HepG2 (cell line): Measurements from ENCODE around the gene RTBDN. TPM values are rescaled to one million over a fixed set of nuclear protein-coding genes. Genes with fewer than 3 reads are reported as not detected.

Experiments
- BRCA1 ChIP-seq: sonication (generic); formaldehyde crosslinking; IDR thresholded peaks from 2 replicates; pipeline ENCODE4 v1.4.0; 2020; ENCODE audit warnings: missing genetic modification reagents
- CBX5 ChIP-seq: sonication (generic); formaldehyde crosslinking; IDR thresholded peaks from 2 replicates; pipeline ENCODE4 v1.4.0; 2020; ENCODE audit warnings: missing genetic modification reagents, borderline replicate concordance
- CENPX ChIP-seq: sonication (generic); formaldehyde crosslinking; IDR thresholded peaks from 2 replicates; pipeline ENCODE4 v1.9.0; 2021; ENCODE audit warnings: mild to moderate bottlenecking, missing genetic modification reagents, moderate library complexity
- EEA1 ChIP-seq: sonication (generic); formaldehyde crosslinking; IDR thresholded peaks from 2 replicates; pipeline ENCODE4 v1.5.1; 2020; ENCODE audit warnings: mild to moderate bottlenecking, missing genetic modification reagents, borderline replicate concordance
- EZH2 ChIP-seq: conservative IDR thresholded peaks from 2 replicates; pipeline ENCODE4 v1.6.1; 2012; ENCODE audit warnings: mild to moderate bottlenecking, low read depth, low read length, moderate library complexity
- FOXA1 ChIP-seq, 2 experiments: fragments of 450-650 bp in 1 of 2; sonication (generic) in 1 of 2; formaldehyde crosslinking in 1 of 2; IDR thresholded peaks; 2 replicates each; pipeline versions ENCODE4 v1.4.0 to v1.6.1; 2016 to 2020; ENCODE audit warnings: missing genetic modification reagents in 1 of 2
- FOXA3 ChIP-seq: IDR thresholded peaks from 2 replicates; pipeline ENCODE4 v1.6.1; 2016; ENCODE audit warnings: missing genetic modification reagents, missing compliant biosample characterization
- GATAD1 ChIP-seq: IDR thresholded peaks from 2 replicates; pipeline ENCODE4 v1.6.1; 2016; ENCODE audit warnings: missing genetic modification reagents, missing compliant biosample characterization
- HMG20B ChIP-seq: conservative IDR thresholded peaks from 2 replicates; pipeline ENCODE4 v1.6.1; 2016; ENCODE audit warnings: missing genetic modification reagents, missing compliant biosample characterization
- ISL2 ChIP-seq: sonication (generic); formaldehyde crosslinking; IDR thresholded peaks from 2 replicates; pipeline ENCODE4 v1.5.0; 2020; ENCODE audit warnings: missing genetic modification reagents
- ONECUT2 ChIP-seq: sonication (generic); formaldehyde crosslinking; IDR thresholded peaks from 2 replicates; pipeline ENCODE4 v1.4.0; 2020; ENCODE audit warnings: missing genetic modification reagents
- RFXAP ChIP-seq: sonication (generic); formaldehyde crosslinking; IDR thresholded peaks from 2 replicates; pipeline ENCODE4 v1.4.0; 2020; ENCODE audit warnings: missing genetic modification reagents, borderline replicate concordance
- SMC3 ChIP-seq: IDR thresholded peaks from 2 replicates; pipeline ENCODE4 v1.6.1; 2011; ENCODE audit warnings: low read length, improper control_type of control experiment
- SRF ChIP-seq: IDR thresholded peaks from 2 replicates; pipeline ENCODE4 v1.6.1; 2011; ENCODE audit warnings: mild to moderate bottlenecking, low read depth, low read length, moderate library complexity
- TBL1XR1 ChIP-seq: fragments of 150-350 bp; IDR thresholded peaks from 2 replicates; pipeline ENCODE4 v1.6.1; 2014; ENCODE audit warnings: borderline replicate concordance, low read length; ENCODE audit not compliant: partially characterized antibody
- TBP ChIP-seq: sonication (generic); formaldehyde crosslinking; IDR thresholded peaks from 2 replicates; pipeline ENCODE4 v1.5.0; 2020; ENCODE audit warnings: missing genetic modification reagents
- TOPORS ChIP-seq: sonication (generic); formaldehyde crosslinking; IDR thresholded peaks from 2 replicates; pipeline ENCODE4 v1.8.0; 2023; ENCODE audit warnings: mild to moderate bottlenecking, missing genetic modification reagents
- ZFP62 ChIP-seq: sonication (generic); formaldehyde crosslinking; IDR thresholded peaks from 2 replicates; pipeline ENCODE4 v1.4.0; 2020; ENCODE audit warnings: missing genetic modification reagents
- ZFP90 ChIP-seq: sonication (generic); formaldehyde crosslinking; IDR thresholded peaks from 2 replicates; pipeline ENCODE4 v1.8.0; 2022; ENCODE audit warnings: missing genetic modification reagents, mild to moderate bottlenecking, inconsistent platforms, borderline replicate concordance
- ZNF143 ChIP-seq: sonication (generic); formaldehyde crosslinking; IDR thresholded peaks from 2 replicates; pipeline ENCODE4 v1.4.0; 2020; ENCODE audit warnings: missing genetic modification reagents
- ZNF263 ChIP-seq: sonication (generic); formaldehyde crosslinking; IDR thresholded peaks from 2 replicates; pipeline ENCODE4 v1.4.0; 2020; ENCODE audit warnings: missing genetic modification reagents
- ZNF501 ChIP-seq: sonication (generic); formaldehyde crosslinking; IDR thresholded peaks from 2 replicates; pipeline ENCODE4 v1.5.1; 2020; ENCODE audit warnings: mild to moderate bottlenecking, moderate library complexity, missing genetic modification reagents
- ZNF644 ChIP-seq: IDR thresholded peaks from 2 replicates; pipeline ENCODE4 v1.6.1; 2016; ENCODE audit warnings: low read depth
- ZNF672 ChIP-seq: sonication (generic); formaldehyde crosslinking; IDR thresholded peaks from 2 replicates; pipeline ENCODE4 v1.8.1; 2022; ENCODE audit warnings: missing genetic modification reagents
- ZNF674 ChIP-seq: sonication (generic); formaldehyde crosslinking; IDR thresholded peaks from 2 replicates; pipeline ENCODE4 v1.5.0; 2020; ENCODE audit warnings: low read depth, mild to moderate bottlenecking, missing genetic modification reagents
- ZNF747 ChIP-seq: sonication (generic); formaldehyde crosslinking; IDR thresholded peaks from 2 replicates; pipeline ENCODE4 v1.8.1; 2023; ENCODE audit warnings: missing genetic modification reagents, mild to moderate bottlenecking, borderline replicate concordance
- ZNF772 ChIP-seq: sonication (generic); formaldehyde crosslinking; IDR thresholded peaks from 2 replicates; pipeline ENCODE4 v1.5.0; 2020; ENCODE audit warnings: mild to moderate bottlenecking, missing genetic modification reagents
- ZNF775 ChIP-seq: sonication (generic); formaldehyde crosslinking; IDR thresholded peaks from 2 replicates; pipeline ENCODE4 v1.4.0; 2020; ENCODE audit warnings: missing genetic modification reagents, mild to moderate bottlenecking, moderate library complexity, borderline replicate concordance
- polyA plus RNA-seq, 8 experiments: library from polyadenylated mRNA; depleted of rRNA in 3 of 8; stranded (reverse) in 7 of 8; unstranded in 1 of 8; fragments of >200 nt; fragmentation: Illumina TruSeq in 4 of 8; extraction: Trizol in 4 of 8; gene quantifications; 2 replicates each; pipeline versions ENCODE4 v1.2.1 to v1.2.3, GENCODE V29; 2011 to 2016; ENCODE audit warnings: low read depth in 4 of 8, missing spikeins in 1 of 8, mixed read lengths in 1 of 8; ENCODE audit not compliant: insufficient read depth in 1 of 8
- total RNA-seq, 5 experiments: library from RNA; depleted of rRNA; stranded (reverse); fragments of >200 nt; fragmentation: Illumina TruSeq; extraction: Trizol; gene quantifications; 2 replicates each; pipeline ENCODE4 v1.2.3, GENCODE V29; 2016; ENCODE audit warnings: low read depth in 1 of 5
- TF ChIP-seq, protein P1 (sequence below): sonication (generic); formaldehyde crosslinking; IDR thresholded peaks from 2 replicates; pipeline ENCODE4 v1.5.0; 2020; ENCODE audit warnings: mild to moderate bottlenecking, missing genetic modification reagents, borderline replicate concordance

RTBDN gene
- total and polyA plus RNA-seq, 2 of the 13 experiments (the other 11 are each of a cell fraction or from before 2014, with no cell fraction given), result 0.27 to 0.48 TPM

DNA sequence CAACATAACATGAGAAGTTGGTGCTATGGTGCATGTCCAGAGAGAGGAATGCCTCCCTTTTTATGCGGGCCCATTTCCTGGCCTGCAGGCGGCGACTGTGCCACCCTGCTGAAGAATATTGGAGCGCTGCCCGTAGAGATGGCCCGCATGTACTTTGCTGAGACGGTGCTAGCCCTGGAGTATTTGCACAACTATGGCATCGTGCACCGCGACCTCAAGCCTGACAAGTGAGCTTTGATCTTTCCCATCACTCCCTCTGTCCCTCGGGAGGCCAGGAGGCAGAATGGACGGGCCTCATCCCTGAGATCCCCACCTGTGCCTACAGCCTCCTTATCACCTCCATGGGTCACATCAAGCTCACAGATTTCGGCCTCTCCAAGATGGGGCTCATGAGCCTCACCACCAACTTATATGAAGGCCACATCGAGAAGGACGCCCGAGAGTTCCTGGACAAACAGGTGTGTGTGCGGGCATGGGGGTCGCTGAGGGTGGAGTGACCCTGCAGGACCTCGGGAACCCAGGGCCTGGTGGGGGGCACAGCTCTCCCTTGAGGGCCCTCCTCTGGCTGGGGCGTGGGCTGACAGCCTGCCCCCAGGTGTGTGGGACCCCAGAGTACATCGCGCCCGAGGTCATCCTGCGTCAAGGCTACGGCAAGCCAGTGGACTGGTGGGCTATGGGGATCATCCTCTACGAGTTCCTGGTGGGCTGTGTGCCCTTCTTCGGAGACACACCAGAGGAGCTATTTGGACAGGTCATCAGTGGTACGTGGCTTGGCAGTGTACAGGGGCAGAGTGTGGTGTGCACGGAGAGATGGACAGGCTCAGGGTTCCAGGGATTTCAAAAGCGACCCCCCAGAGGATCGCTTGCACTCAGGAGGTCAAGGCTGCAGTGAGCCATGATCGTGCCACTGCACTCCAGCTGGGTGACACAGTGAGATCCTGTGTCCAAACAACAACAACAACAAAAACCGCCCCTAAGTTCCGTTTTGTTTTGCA lies 30.6 kb upstream of the RTBDN start (continued):
- TF ChIP-seq HMG20B (CRISPR knock-in tag) (no peak), ZFP62 (no peak), TOPORS (no peak), ISL2 (CRISPR knock-in tag) (no peak), CENPX (CRISPR knock-in tag) (no peak), ZNF674 (CRISPR knock-in tag) (no peak), SRF (no peak), EEA1 (CRISPR knock-in tag) (no peak), ZNF644 (CRISPR knock-in tag) (no peak), ZNF775 (CRISPR knock-in tag) (no peak), ZNF143 (peak; percentile 82), RFXAP (peak; percentile 43; the same call in 1 of the 2 replicates), ZNF747 (no peak), GATAD1 (CRISPR knock-in tag) (peak; percentile 55; the same call in 1 of the 2 replicates), BRCA1 (CRISPR knock-in tag) (no peak), ONECUT2 (CRISPR knock-in tag) (no peak), TBP (CRISPR knock-in tag) (no peak), ZNF501 (CRISPR knock-in tag) (no peak), EZH2 (no peak), ZNF772 (no peak), ZNF263 (CRISPR knock-in tag) (no peak; the same call in 1 of the 2 replicates), CBX5 (CRISPR knock-in tag) (no peak; the same call in none of the 2 replicates), ZFP90 (no peak), ZNF672 (no peak), FOXA1 (IDR thresholded peaks at IDR 0.05) (no peak), FOXA1 (CRISPR knock-in tag; IDR thresholded peaks at IDR 0.05) (peak; percentile 42), FOXA3 (CRISPR knock-in tag) (peak; percentile 54; the same call in 1 of the 2 replicates), TBL1XR1 (no peak), SMC3 (peak; percentile 38; the same call in 1 of the 2 replicates)
- TF ChIP-seq, protein P1, sequence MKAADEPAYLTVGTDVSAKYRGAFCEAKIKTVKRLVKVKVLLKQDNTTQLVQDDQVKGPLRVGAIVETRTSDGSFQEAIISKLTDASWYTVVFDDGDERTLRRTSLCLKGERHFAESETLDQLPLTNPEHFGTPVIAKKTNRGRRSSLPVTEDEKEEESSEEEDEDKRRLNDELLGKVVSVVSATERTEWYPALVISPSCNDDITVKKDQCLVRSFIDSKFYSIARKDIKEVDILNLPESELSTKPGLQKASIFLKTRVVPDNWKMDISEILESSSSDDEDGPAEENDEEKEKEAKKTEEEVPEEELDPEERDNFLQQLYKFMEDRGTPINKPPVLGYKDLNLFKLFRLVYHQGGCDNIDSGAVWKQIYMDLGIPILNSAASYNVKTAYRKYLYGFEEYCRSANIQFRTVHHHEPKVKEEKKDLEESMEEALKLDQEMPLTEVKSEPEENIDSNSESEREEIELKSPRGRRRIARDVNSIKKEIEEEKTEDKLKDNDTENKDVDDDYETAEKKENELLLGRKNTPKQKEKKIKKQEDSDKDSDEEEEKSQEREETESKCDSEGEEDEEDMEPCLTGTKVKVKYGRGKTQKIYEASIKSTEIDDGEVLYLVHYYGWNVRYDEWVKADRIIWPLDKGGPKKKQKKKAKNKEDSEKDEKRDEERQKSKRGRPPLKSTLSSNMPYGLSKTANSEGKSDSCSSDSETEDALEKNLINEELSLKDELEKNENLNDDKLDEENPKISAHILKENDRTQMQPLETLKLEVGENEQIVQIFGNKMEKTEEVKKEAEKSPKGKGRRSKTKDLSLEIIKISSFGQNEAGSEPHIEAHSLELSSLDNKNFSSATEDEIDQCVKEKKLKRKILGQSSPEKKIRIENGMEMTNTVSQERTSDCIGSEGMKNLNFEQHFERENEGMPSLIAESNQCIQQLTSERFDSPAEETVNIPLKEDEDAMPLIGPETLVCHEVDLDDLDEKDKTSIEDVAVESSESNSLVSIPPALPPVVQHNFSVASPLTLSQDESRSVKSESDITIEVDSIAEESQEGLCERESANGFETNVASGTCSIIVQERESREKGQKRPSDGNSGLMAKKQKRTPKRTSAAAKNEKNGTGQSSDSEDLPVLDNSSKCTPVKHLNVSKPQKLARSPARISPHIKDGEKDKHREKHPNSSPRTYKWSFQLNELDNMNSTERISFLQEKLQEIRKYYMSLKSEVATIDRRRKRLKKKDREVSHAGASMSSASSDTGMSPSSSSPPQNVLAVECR (CRISPR knock-in tag), result peak; percentile 50; the same call in 1 of the 2 replicates
